ENCODE results near the gene PPP1R7.

The PPP1R7 gene

GRCh38 chr2:241151934-241152660 is 1.8 kb downstream of the PPP1R7 start:
- H3K4me3 ChIP-seq (ENCODE audit: low read depth, low read length) = no peak overlapping the region
- TF ChIP-seq MAX (IDR thresholded peaks at IDR 0.05; ENCODE audit: low read depth, low read length) = no peak
- TF ChIP-seq POLR2A (IDR thresholded peaks at IDR 0.05; ENCODE audit: extremely low read depth, insufficient read length) = no peak
- TF ChIP-seq CTCF (IDR thresholded peaks at IDR 0.05; ENCODE audit: low read depth, low read length) = no peak
- no peak for TF ChIP-seq MYC (IDR thresholded peaks at IDR 0.05; ENCODE audit: low read depth, low read length)
- DNase-seq (ENCODE audit: low read depth) = no peak

GRCh38 chr2:241153616-241154015 is 3.3 kb downstream of the PPP1R7 start:
- no peak overlapping the region for H3K4me3 ChIP-seq (ENCODE audit: low read depth, low read length)
- TF ChIP-seq CTCF (IDR thresholded peaks at IDR 0.05; ENCODE audit: low read depth, low read length) (no peak), POLR2A (IDR thresholded peaks at IDR 0.05; ENCODE audit: extremely low read depth, insufficient read length) (no peak), MAX (IDR thresholded peaks at IDR 0.05; ENCODE audit: low read depth, low read length) (no peak), MYC (IDR thresholded peaks at IDR 0.05; ENCODE audit: low read depth, low read length) (no peak)
- DNase-seq (ENCODE audit: low read depth) = peak; percentile 36

- no peak for TF ChIP-seq MYC (IDR thresholded peaks at IDR 0.05; ENCODE audit: low read depth, low read length)
- no peak for TF ChIP-seq POLR2A (IDR thresholded peaks at IDR 0.05; ENCODE audit: extremely low read depth, insufficient read length)
- TF ChIP-seq CTCF (IDR thresholded peaks at IDR 0.05; ENCODE audit: low read depth, low read length) = no peak
- no peak for TF ChIP-seq MAX (IDR thresholded peaks at IDR 0.05; ENCODE audit: low read depth, low read length)
- DNase-seq (ENCODE audit: low read depth) = no peak
- no peak overlapping the region for H3K4me3 ChIP-seq (ENCODE audit: low read depth, low read length)
Measured at GRCh38 chr2:241154915-241155314, 4.6 kb downstream of the PPP1R7 start.

GRCh38 chr2:241155936-241156335 is 5.7 kb downstream of the PPP1R7 start:
- DNase-seq (ENCODE audit: low read depth) = no peak
- H3K4me3 ChIP-seq (ENCODE audit: low read depth, low read length) = no peak overlapping the region
- TF ChIP-seq CTCF (IDR thresholded peaks at IDR 0.05; ENCODE audit: low read depth, low read length) = no peak
- no peak for TF ChIP-seq POLR2A (IDR thresholded peaks at IDR 0.05; ENCODE audit: extremely low read depth, insufficient read length)
- no peak for TF ChIP-seq MAX (IDR thresholded peaks at IDR 0.05; ENCODE audit: low read depth, low read length)
- no peak for TF ChIP-seq MYC (IDR thresholded peaks at IDR 0.05; ENCODE audit: low read depth, low read length)

GRCh38 chr2:241156971-241157441 is 6.7 kb downstream of the PPP1R7 start:
- DNase-seq (ENCODE audit: low read depth) = peak; percentile 80
- H3K4me3 ChIP-seq (ENCODE audit: low read depth, low read length) = no peak overlapping the region
- TF ChIP-seq POLR2A (IDR thresholded peaks at IDR 0.05; ENCODE audit: extremely low read depth, insufficient read length) = no peak
- TF ChIP-seq MAX (IDR thresholded peaks at IDR 0.05; ENCODE audit: low read depth, low read length) = peak; percentile 51; the same call in 1 of the 2 replicates
- no peak for TF ChIP-seq MYC (IDR thresholded peaks at IDR 0.05; ENCODE audit: low read depth, low read length)
- TF ChIP-seq CTCF (IDR thresholded peaks at IDR 0.05; ENCODE audit: low read depth, low read length) = no peak

Measured in NB4 (cell line).